GM23338 (cell line): ENCODE measurements around the gene PPP1R13L.
A peak's percentile ranks its signal among the peaks of the same experiment; 100 is the strongest.

Experiments used
- CREB1 ChIP-seq: fragments of 250-450 bp; sonication (Bioruptor Pico); IDR thresholded peaks from 2 replicates; pipeline ENCODE4 v1.5.0; 2020; ENCODE audit warnings: low read depth, mild to moderate bottlenecking, moderate library complexity
- EZH2 ChIP-seq: fragments of 200-600 bp; sonication (generic); IDR thresholded peaks from one replicate; pipeline ENCODE4 v1.8.0; 2017; ENCODE audit warnings: antibody characterized with exemption, mild to moderate bottlenecking, low read depth; ENCODE audit not compliant: unreplicated experiment
- EZH2phosphoT487 ChIP-seq: fragments of 200-600 bp; sonication (generic); IDR thresholded peaks from one replicate; pipeline ENCODE4 v1.8.1; 2018; ENCODE audit warnings: antibody characterized with exemption; ENCODE audit not compliant: unreplicated experiment
- NANOG ChIP-seq: IDR thresholded peaks from 2 replicates; pipeline ENCODE4 v1.6.1; 2016; ENCODE audit warnings: antibody characterized with exemption, borderline replicate concordance
- POLR2AphosphoS5 ChIP-seq: IDR thresholded peaks from 2 replicates; pipeline ENCODE4 v1.6.1; 2016; ENCODE audit warnings: antibody characterized with exemption, low read depth
- STAT1 ChIP-seq: IDR thresholded peaks from one replicate; pipeline ENCODE4 v1.6.1; 2016; ENCODE audit warnings: antibody characterized with exemption; ENCODE audit not compliant: unreplicated experiment
- ZNF331 ChIP-seq: fragments of 250-450 bp; sonication (Bioruptor Pico); IDR thresholded peaks from 2 replicates; pipeline ENCODE4 v1.5.0; 2020; ENCODE audit warnings: low read depth, mild to moderate bottlenecking, moderate library complexity
- TF ChIP-seq, protein P1 (sequence below), 2 experiments: fragments of 200-600 bp in 1 of 2; sonication (generic) in 1 of 2; conservative IDR thresholded peaks; 2 replicates each; pipeline versions ENCODE4 v1.5.1 to v1.6.1; 2016 to 2017; ENCODE audit warnings: antibody characterized with exemption in 2 of 2, low read depth in 2 of 2, mild to moderate bottlenecking in 2 of 2, moderate library complexity in 1 of 2

DNA sequence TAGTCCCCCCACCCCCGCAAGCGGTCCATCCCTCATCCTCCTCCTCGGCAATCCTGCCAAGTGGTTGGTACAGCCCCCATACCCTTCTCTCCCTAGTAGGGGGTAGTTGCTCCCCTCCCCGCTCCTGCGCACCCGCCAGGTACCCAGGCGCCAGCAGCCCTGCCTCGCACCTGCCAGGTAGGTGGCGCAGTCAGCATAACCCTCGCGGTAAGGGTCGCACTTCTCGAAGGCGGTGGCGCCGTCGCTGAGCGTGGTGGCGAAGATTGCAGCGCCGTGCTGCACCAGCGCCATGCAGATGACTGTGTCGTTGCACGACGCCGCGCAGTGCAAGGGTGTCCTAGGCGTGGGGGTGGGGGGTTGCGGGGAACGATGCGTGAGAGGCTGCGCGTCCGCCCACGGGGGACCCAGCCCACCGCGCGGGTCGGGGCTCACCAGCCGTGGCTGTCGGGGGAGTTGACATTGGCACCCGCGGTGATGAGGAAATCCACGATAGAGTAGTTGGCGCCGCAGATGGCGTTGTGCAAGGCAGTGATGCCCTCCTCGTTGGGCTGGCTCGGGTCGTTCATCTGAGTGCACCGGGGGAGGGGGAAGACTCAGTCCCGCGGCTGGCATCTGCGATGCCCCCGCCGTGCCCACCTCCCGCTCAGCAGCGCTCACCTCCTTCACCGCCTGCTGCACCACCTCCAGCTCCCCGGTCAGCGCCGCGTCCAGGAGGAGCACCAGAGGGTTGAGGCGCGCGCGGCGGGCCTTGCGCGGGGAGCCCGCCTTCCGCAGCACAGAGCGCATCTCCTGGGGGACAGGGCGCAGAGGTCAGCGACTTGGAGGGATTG is 19.3 kb downstream of the PPP1R13L start:
- TF ChIP-seq, protein P1, sequence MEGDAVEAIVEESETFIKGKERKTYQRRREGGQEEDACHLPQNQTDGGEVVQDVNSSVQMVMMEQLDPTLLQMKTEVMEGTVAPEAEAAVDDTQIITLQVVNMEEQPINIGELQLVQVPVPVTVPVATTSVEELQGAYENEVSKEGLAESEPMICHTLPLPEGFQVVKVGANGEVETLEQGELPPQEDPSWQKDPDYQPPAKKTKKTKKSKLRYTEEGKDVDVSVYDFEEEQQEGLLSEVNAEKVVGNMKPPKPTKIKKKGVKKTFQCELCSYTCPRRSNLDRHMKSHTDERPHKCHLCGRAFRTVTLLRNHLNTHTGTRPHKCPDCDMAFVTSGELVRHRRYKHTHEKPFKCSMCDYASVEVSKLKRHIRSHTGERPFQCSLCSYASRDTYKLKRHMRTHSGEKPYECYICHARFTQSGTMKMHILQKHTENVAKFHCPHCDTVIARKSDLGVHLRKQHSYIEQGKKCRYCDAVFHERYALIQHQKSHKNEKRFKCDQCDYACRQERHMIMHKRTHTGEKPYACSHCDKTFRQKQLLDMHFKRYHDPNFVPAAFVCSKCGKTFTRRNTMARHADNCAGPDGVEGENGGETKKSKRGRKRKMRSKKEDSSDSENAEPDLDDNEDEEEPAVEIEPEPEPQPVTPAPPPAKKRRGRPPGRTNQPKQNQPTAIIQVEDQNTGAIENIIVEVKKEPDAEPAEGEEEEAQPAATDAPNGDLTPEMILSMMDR (conservative IDR thresholded peaks at IDR 0.05; ENCODE audit: low read depth in 2 of 2): peak; percentile 38 to 80; a peak in 3 of 4 replicates
- TF ChIP-seq CREB1 (CRISPR knock-in tag): peak; percentile 16; the same call in 1 of the 2 replicates
- TF ChIP-seq EZH2: no peak
- no peak for TF ChIP-seq STAT1
- no peak for TF ChIP-seq ZNF331 (CRISPR knock-in tag)
- no peak for TF ChIP-seq POLR2AphosphoS5
- no peak for TF ChIP-seq EZH2phosphoT487
- TF ChIP-seq NANOG: no peak
